ENCODE results near the gene SEMA3D. TPM values are rescaled to one million over a fixed set of nuclear protein-coding genes. Genes with fewer than 3 reads are reported as not detected.

Gene SEMA3D
- total RNA-seq, 1 donor from 2014 or later, result 1.4 TPM

GRCh38 chr7:85220023-85220422 is 33.2 kb upstream of the SEMA3D start:
- H3K4me3 Mint-ChIP-seq (ENCODE audit: unreplicated experiment), result no peak overlapping the region
- no peak for DNase-seq (ENCODE audit: low spot score)
- H3K27ac Mint-ChIP-seq (ENCODE audit: unreplicated experiment), result no peak overlapping the region
- no peaks in the 10 kb centered on the region for H3K9me3 Mint-ChIP-seq (ENCODE audit: low read depth)
- no peaks in the 10 kb centered on the region for H3K36me3 Mint-ChIP-seq (ENCODE audit: low read depth)
- peaks cover 7% of the 10 kb centered on the region for H3K4me1 Mint-ChIP-seq (ENCODE audit: low read depth)
- H3K27me3 Mint-ChIP-seq (ENCODE audit: low read depth), result no peaks in the 10 kb centered on the region
- no peak for TF ChIP-seq CTCF (IDR thresholded peaks at IDR 0.05)

- DNase-seq (ENCODE audit: low spot score), result no peak
- Mint-ChIP-seq H3K36me3 (ENCODE audit: low read depth) (no peaks in the 10 kb centered on the region), H3K27me3 (ENCODE audit: low read depth) (no peaks in the 10 kb centered on the region), H3K27ac (ENCODE audit: unreplicated experiment) (no peak overlapping the region), H3K4me3 (ENCODE audit: unreplicated experiment) (no peak overlapping the region), H3K4me1 (ENCODE audit: low read depth) (no peaks in the 10 kb centered on the region), H3K9me3 (ENCODE audit: low read depth) (no peaks in the 10 kb centered on the region)
- TF ChIP-seq CTCF (IDR thresholded peaks at IDR 0.05), result no peak
Measured at GRCh38 chr7:85217085-85217484, 30.2 kb upstream of the SEMA3D start.

- H3K36me3 Mint-ChIP-seq (ENCODE audit: low read depth), result no peaks in the 10 kb centered on the region
- H3K9me3 Mint-ChIP-seq (ENCODE audit: low read depth), result no peaks in the 10 kb centered on the region
- no peak overlapping the region for H3K4me3 Mint-ChIP-seq (ENCODE audit: unreplicated experiment)
- no peak overlapping the region for H3K27ac Mint-ChIP-seq (ENCODE audit: unreplicated experiment)
- no peak for TF ChIP-seq CTCF (IDR thresholded peaks at IDR 0.05)
- H3K27me3 Mint-ChIP-seq (ENCODE audit: low read depth), result no peaks in the 10 kb centered on the region
- no peak for DNase-seq (ENCODE audit: low spot score)
- no peaks in the 10 kb centered on the region for H3K4me1 Mint-ChIP-seq (ENCODE audit: low read depth)
Measured at GRCh38 chr7:85215098-85215497, 28.2 kb upstream of the SEMA3D start.

- no peak for TF ChIP-seq CTCF (IDR thresholded peaks at IDR 0.05)
- no peak overlapping the region for H3K4me3 Mint-ChIP-seq (ENCODE audit: unreplicated experiment)
- no peaks in the 10 kb centered on the region for H3K27me3 Mint-ChIP-seq (ENCODE audit: low read depth)
- H3K9me3 Mint-ChIP-seq (ENCODE audit: low read depth), result no peaks in the 10 kb centered on the region
- no peaks in the 10 kb centered on the region for H3K36me3 Mint-ChIP-seq (ENCODE audit: low read depth)
- no peaks in the 10 kb centered on the region for H3K4me1 Mint-ChIP-seq (ENCODE audit: low read depth)
- H3K27ac Mint-ChIP-seq (ENCODE audit: unreplicated experiment), result no peak overlapping the region
- no peak for DNase-seq (ENCODE audit: low spot score)
Measured at GRCh38 chr7:85213500-85213899, 26.6 kb upstream of the SEMA3D start.

GRCh38 chr7:85205754-85206153 is 18.9 kb upstream of the SEMA3D start:
- no peak overlapping the region for H3K4me3 Mint-ChIP-seq (ENCODE audit: unreplicated experiment)
- no peak for DNase-seq (ENCODE audit: low spot score)
- peaks cover 9% of the 10 kb centered on the region for H3K4me1 Mint-ChIP-seq (ENCODE audit: low read depth)
- TF ChIP-seq CTCF (IDR thresholded peaks at IDR 0.05), result no peak
- peaks cover 2% of the 10 kb centered on the region for H3K36me3 Mint-ChIP-seq (ENCODE audit: low read depth)
- H3K9me3 Mint-ChIP-seq (ENCODE audit: low read depth), result peaks cover 9% of the 10 kb centered on the region
- H3K27ac Mint-ChIP-seq (ENCODE audit: unreplicated experiment), result no peak overlapping the region
- no peaks in the 10 kb centered on the region for H3K27me3 Mint-ChIP-seq (ENCODE audit: low read depth)
